Esophagus squamous epithelium (tissue), 5 donors: ENCODE data around the gene EN2. TPM values are rescaled to one million over a fixed set of nuclear protein-coding genes. Genes with fewer than 3 reads are reported as not detected.

Experiments
- DNase-seq: peaks from one replicate; lab custom pipeline; 2025; lab: John Stamatoyannopoulos, UW
- H3K27ac ChIP-seq, 4 donors: fragments of 200-600 bp; sonication (generic); one replicate each; pipeline ENCODE4 v1.5.1; 2016 to 2019; ENCODE audit warnings: mild to moderate bottlenecking in 1 of 4
- H3K27me3 ChIP-seq, 4 donors: fragments of 200-600 bp; sonication (generic); 1 replicate in 3 of 4; 2 replicates in 1 of 4; pipeline versions ENCODE4 v1.5.1 to v1.6.0; 2017 to 2021; ENCODE audit warnings: antibody characterized with exemption in 1 of 4
- H3K36me3 ChIP-seq, 3 donors: fragments of 200-600 bp; sonication (generic); one replicate each; pipeline ENCODE4 v1.5.1; 2016 to 2019
- H3K4me1 ChIP-seq, 3 donors: fragments of 200-600 bp; sonication (generic); one replicate each; pipeline ENCODE4 v1.5.1; 2017 to 2019
- H3K4me3 ChIP-seq, 4 donors: fragments of 200-600 bp; sonication (generic); 1 replicate in 3 of 4; 2 replicates in 1 of 4; pipeline ENCODE4 v1.5.1; 2016 to 2019; ENCODE audit warnings: mild to moderate bottlenecking in 2 of 4, moderate library complexity in 1 of 4
- H3K9me3 ChIP-seq, 3 donors: fragments of 200-600 bp; sonication (generic); one replicate each; pipeline ENCODE4 v1.5.1; 2016 to 2019
- CTCF ChIP-seq, 6 experiments: fragments of 450-650 bp in 4 of 6; fragments of 200-600 bp in 2 of 6; sonication (generic) in 2 of 6; IDR thresholded peaks; one replicate each; pipeline ENCODE4 v1.5.1; 2016 to 2019; ENCODE audit warnings: antibody characterized with exemption in 6 of 6, mild to moderate bottlenecking in 4 of 6, moderate library complexity in 4 of 6
- POLR2A ChIP-seq, 4 donors: fragments of 450-650 bp; IDR thresholded peaks; one replicate each; pipeline ENCODE4 v1.6.1; 2017; ENCODE audit warnings: antibody characterized with exemption in 4 of 4, mild to moderate bottlenecking in 4 of 4, moderate library complexity in 3 of 4
- WGBS, 2 donors: methylation state at CpG; one replicate each; pipeline ENCODE4 v1.1.5; 2018; 5-methylcytosine and 5-hydroxymethylcytosine counted together
- intact Hi-C: fragments of 100-400 bp; cut with DNase I; formaldehyde crosslinking; loops from one replicate; pipeline ENCODE4 v1.15.0; 2022
- total RNA-seq, 4 donors: library from RNA; depleted of rRNA; stranded (reverse); fragments of >200 nt; gene quantifications; one replicate each; pipeline ENCODE4 v1.1.0, GENCODE V29; 2016
- donor health status: DM: yes; HTN: yes; CAD: no.

EN2 gene
- total RNA-seq, 4 donors from 2014 or later: under 0.01 TPM; not detected in 3

- WGBS, 2 donors: 66 to 67% methylated on average over 8 to 19 of the region's 24 CpGs
- TF ChIP-seq CTCF (IDR thresholded peaks at IDR 0.05) (no peak), POLR2A (IDR thresholded peaks at IDR 0.05) (no peak)
- no peaks in the 10 kb centered on the region for H3K9me3 ChIP-seq
- H3K27me3 ChIP-seq: peaks cover 0 to 89% (median 0%) of the 10 kb centered on the region in 4 donors
- no peak overlapping the region for H3K4me3 ChIP-seq
- no peaks in the 10 kb centered on the region for H3K36me3 ChIP-seq
- H3K4me1 ChIP-seq: no peaks in the 10 kb centered on the region
- intact Hi-C loops: no loop called here
- H3K27ac ChIP-seq: no peak overlapping the region
- DNase-seq: no peak
Observed at GRCh38 chr7:155423337-155424285, 34.3 kb upstream of the EN2 start.

- TF ChIP-seq POLR2A (IDR thresholded peaks at IDR 0.05) (no peak), CTCF (IDR thresholded peaks at IDR 0.05) (no peak)
- Histone ChIP-seq H3K27ac (no peak overlapping the region), H3K4me3 (no peak overlapping the region), H3K36me3 (no peaks in the 10 kb centered on the region), H3K9me3 (no peaks in the 10 kb centered on the region), H3K4me1 (no peaks in the 10 kb centered on the region), H3K27me3 (peaks cover 0 to 89% (median 0%) of the 10 kb centered on the region in 4 donors)
- intact Hi-C loops: no loop called here
- no peak for DNase-seq
- WGBS, 2 donors: 83 to 84% methylated on average over 13 to 20 of the region's 22 CpGs
Observed at GRCh38 chr7:155424301-155425010, 33.5 kb upstream of the EN2 start.

GRCh38 chr7:155425011-155425340 lies 33.0 kb upstream of the EN2 start:
- 74 to 78% methylated on average over 4 to 5 of the region's 7 CpGs for WGBS, 2 donors
- Histone ChIP-seq H3K4me1 (no peaks in the 10 kb centered on the region), H3K9me3 (no peaks in the 10 kb centered on the region), H3K4me3 (no peak overlapping the region), H3K27ac (no peak overlapping the region), H3K36me3 (no peaks in the 10 kb centered on the region), H3K27me3 (peaks cover 0 to 89% (median 0%) of the 10 kb centered on the region in 4 donors)
- TF ChIP-seq CTCF (IDR thresholded peaks at IDR 0.05): no peak
- TF ChIP-seq POLR2A (IDR thresholded peaks at IDR 0.05): no peak
- no peak for DNase-seq
- intact Hi-C loops: no loop called here

GRCh38 chr7:155425887-155426286 lies 32.0 kb upstream of the EN2 start:
- 65 to 70% methylated on average over 8 to 9 of the region's 9 CpGs for WGBS, 2 donors
- no peak for TF ChIP-seq POLR2A (IDR thresholded peaks at IDR 0.05)
- no peak for TF ChIP-seq CTCF (IDR thresholded peaks at IDR 0.05)
- Histone ChIP-seq H3K4me3 (no peak overlapping the region), H3K36me3 (no peaks in the 10 kb centered on the region), H3K27me3 (peaks cover 0 to 89% (median 0%) of the 10 kb centered on the region in 4 donors), H3K9me3 (no peaks in the 10 kb centered on the region), H3K4me1 (no peaks in the 10 kb centered on the region), H3K27ac (no peak overlapping the region)
- intact Hi-C loops: no loop called here
- no peak for DNase-seq
